ENCODE results near the gene CFAP20. TPM values are rescaled to one million over a fixed set of nuclear protein-coding genes. Genes with fewer than 3 reads are reported as not detected.

Gene CFAP20
- total RNA-seq, 1 donor from 2014 or later: 41.4 TPM

DNA sequence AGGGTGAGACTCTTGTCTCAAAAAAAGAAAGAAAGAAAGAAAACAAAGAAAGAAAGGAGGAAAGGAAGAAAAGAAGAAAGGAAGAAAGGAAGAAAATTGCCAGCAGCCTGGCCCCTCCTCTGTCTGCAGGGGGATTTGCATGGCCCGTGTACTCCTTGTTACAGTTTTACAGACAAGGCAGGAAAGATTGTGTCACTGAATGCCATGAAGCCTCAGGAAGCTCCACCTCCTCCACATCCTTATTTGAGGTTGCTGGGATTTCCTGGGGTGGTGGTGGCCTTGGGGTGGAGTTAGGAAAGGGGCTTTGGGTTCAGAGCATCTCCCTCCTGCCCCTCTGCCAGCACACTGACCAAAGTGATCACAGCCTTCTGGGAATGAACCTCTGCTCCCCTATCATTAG lies 23.6 kb downstream of the CFAP20 start:
- no peaks in the 10 kb centered on the region for H3K9me3 Mint-ChIP-seq
- H3K27me3 Mint-ChIP-seq (ENCODE audit: low read depth): no peaks in the 10 kb centered on the region
- DNase-seq (ENCODE audit: low spot score in 2 of 2, unreplicated experiment in 2 of 2): no peak
- TF ChIP-seq, protein P1, sequence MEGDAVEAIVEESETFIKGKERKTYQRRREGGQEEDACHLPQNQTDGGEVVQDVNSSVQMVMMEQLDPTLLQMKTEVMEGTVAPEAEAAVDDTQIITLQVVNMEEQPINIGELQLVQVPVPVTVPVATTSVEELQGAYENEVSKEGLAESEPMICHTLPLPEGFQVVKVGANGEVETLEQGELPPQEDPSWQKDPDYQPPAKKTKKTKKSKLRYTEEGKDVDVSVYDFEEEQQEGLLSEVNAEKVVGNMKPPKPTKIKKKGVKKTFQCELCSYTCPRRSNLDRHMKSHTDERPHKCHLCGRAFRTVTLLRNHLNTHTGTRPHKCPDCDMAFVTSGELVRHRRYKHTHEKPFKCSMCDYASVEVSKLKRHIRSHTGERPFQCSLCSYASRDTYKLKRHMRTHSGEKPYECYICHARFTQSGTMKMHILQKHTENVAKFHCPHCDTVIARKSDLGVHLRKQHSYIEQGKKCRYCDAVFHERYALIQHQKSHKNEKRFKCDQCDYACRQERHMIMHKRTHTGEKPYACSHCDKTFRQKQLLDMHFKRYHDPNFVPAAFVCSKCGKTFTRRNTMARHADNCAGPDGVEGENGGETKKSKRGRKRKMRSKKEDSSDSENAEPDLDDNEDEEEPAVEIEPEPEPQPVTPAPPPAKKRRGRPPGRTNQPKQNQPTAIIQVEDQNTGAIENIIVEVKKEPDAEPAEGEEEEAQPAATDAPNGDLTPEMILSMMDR (IDR thresholded peaks at IDR 0.05; ENCODE audit: unreplicated experiment): no peak
- no peak overlapping the region for H3K27ac Mint-ChIP-seq
- peaks cover 9% of the 10 kb centered on the region for H3K4me1 Mint-ChIP-seq
- no peak overlapping the region for H3K4me3 Mint-ChIP-seq
- no peaks in the 10 kb centered on the region for H3K36me3 Mint-ChIP-seq

DNA sequence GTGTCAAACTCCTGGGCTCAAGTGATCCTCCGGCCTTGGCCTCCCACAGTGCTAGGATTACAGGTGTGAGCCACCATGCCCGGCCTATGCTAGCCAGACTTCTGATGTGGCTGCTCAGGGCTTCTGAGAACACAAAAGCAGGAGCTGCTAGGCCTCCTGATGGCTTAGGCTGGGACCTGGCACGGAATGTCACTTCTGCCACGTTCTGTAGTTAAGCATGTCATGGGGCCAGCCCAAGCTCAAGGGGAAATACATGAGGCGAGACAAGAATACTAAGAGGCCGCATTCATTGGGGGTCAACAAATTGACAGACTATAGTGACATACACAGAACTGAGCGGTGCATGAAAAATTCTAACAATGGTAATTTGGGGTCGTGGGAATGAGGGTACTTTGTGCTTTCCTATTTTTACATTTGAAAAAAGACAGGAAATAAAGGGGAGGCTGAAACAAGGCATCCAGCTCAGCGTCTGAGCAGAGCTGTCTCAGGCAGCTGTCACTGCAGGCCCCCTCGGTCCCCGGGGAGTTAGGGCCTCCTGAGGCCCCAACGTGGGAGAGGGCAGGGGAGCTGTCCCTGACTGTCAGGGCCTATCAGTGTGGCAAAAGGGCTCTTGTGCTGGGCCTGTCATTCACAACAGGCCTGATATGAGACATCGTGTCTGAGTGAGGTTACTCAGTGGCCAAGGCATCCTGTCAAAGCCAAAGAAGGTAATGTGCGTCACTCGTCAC lies 26.4 kb downstream of the CFAP20 start:
- TF ChIP-seq, protein P1 (IDR thresholded peaks at IDR 0.05; ENCODE audit: unreplicated experiment): no peak
- no peak overlapping the region for H3K27ac Mint-ChIP-seq
- H3K4me1 Mint-ChIP-seq: peaks cover under 1% of the 10 kb centered on the region
- no peaks in the 10 kb centered on the region for H3K36me3 Mint-ChIP-seq
- no peak overlapping the region for H3K4me3 Mint-ChIP-seq
- no peak for DNase-seq (ENCODE audit: low spot score in 2 of 2, unreplicated experiment in 2 of 2)
- no peaks in the 10 kb centered on the region for H3K9me3 Mint-ChIP-seq
- no peaks in the 10 kb centered on the region for H3K27me3 Mint-ChIP-seq (ENCODE audit: low read depth)

DNA sequence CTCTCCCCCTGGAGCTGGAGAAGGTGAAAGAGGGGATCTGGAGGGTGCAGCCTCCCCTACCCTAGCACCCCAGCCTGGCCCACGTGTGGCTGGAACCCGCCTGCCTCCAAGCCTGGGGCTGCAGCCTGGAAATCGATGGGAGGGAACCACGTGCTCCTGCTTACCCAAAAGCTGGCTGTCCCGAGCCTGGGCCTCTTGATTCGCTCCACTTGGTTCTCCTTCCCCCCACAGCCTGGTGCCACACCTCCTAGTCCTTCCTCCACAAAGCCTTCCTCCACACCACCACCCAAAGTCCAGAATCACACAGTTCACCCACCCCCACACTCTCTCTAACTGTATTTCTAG lies 29.3 kb downstream of the CFAP20 start:
- TF ChIP-seq, protein P1 (IDR thresholded peaks at IDR 0.05; ENCODE audit: unreplicated experiment): no peak
- H3K27ac Mint-ChIP-seq: no peak overlapping the region
- DNase-seq (ENCODE audit: low spot score in 2 of 2, unreplicated experiment in 2 of 2): no peak
- no peaks in the 10 kb centered on the region for H3K9me3 Mint-ChIP-seq
- H3K36me3 Mint-ChIP-seq: no peaks in the 10 kb centered on the region
- no peaks in the 10 kb centered on the region for H3K4me1 Mint-ChIP-seq
- H3K27me3 Mint-ChIP-seq (ENCODE audit: low read depth): no peaks in the 10 kb centered on the region
- H3K4me3 Mint-ChIP-seq: no peak overlapping the region

DNA sequence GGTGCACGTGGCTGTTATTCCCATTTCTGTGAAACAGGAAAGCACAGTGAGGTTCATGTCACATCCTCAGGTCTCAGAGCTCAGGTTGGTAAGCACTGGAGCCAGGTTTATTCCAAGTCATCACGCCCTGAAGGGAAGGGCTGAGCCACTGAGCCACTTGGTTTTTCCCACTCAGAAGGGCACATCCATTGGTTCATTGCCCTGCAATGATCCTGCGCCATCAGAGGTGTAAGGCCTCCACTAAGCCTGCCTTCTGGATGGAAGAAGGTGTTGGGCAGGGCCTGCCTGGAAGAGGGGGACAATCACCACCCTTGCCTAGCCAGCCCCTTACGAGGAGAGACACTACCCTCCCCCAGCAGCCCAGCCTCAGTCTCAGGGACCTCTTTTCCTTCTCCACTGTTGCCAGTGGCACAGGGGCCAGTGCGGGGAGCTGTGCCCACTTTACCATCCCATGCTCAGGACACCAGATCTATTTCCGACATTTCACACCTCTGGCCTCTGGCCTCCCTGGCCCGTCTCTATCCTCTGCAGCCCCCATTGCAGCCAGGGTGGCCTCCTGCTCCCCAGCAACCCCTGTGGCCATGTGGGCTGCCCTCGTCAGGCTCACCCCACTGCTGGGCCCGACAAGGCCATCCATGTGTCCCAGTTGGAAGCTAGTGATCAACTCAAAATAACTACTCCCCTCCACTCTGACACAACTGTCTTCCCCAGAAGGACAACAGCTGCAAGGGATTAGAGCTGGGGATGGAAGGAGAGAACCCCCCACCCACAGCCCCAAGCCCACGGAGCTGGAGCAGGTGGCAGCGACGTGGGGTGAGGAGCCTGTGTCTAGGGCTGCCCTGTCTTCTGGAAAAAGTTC lies 29.9 kb downstream of the CFAP20 start:
- TF ChIP-seq, protein P1 (IDR thresholded peaks at IDR 0.05; ENCODE audit: unreplicated experiment): no peak
- Mint-ChIP-seq H3K9me3 (no peaks in the 10 kb centered on the region), H3K27me3 (ENCODE audit: low read depth) (peaks cover under 1% of the 10 kb centered on the region), H3K27ac (no peak overlapping the region), H3K36me3 (no peaks in the 10 kb centered on the region), H3K4me3 (no peak overlapping the region), H3K4me1 (no peaks in the 10 kb centered on the region)
- DNase-seq (ENCODE audit: low spot score in 2 of 2, unreplicated experiment in 2 of 2): no peak

DNA sequence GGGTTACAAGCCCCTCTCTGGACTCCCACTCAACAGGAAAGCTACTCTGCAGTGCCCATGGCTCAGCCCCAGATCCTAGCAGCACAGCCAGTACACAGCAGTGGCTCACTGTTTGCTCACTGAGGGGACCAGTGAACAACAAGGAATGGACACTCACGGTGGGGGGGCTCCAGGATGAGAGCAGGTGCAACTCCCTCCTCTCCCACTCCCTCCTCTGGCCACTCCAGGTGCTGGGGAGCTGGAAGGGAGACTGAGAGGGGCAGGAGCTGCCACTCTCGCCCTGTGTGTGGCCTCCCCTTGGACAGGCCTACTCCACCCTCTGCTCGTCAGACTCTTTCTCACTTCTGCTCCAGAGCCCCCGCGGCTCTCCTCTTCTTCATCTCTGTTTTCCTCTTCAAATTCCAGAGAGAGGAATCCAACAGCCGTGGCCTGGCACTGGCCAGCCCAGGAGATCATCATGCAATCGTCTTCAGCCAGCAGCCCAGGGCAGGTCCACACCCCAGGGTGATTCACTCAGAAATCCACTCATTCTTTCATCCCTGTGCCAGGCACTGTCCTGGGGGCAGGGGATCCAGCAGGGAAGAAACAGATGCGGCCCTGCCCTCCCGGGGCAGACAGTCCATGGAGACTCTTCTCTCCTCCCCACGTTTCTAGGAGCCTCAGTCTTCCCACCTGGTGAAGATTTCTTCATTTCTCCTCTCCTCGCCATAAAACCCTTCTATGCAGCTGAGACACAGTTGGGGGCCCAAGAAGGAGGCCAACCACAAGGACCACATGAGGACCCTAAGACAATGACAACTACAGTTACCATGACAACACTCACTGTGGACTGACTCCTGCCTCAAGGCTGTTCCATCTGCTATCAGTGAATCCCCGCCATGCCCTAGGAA lies 30.7 kb downstream of the CFAP20 start:
- Mint-ChIP-seq H3K4me1 (no peaks in the 10 kb centered on the region), H3K36me3 (no peaks in the 10 kb centered on the region), H3K27me3 (ENCODE audit: low read depth) (peaks cover 7% of the 10 kb centered on the region), H3K4me3 (no peak overlapping the region), H3K27ac (no peak overlapping the region), H3K9me3 (no peaks in the 10 kb centered on the region)
- DNase-seq (ENCODE audit: low spot score in 2 of 2, unreplicated experiment in 2 of 2): no peak
- TF ChIP-seq, protein P1 (IDR thresholded peaks at IDR 0.05; ENCODE audit: unreplicated experiment): no peak

Measured in mesothelial cell of epicardium (in vitro differentiated cells).